ENCODE measurements around the gene TPRG1L. TPM values are rescaled to one million over a fixed set of nuclear protein-coding genes. Genes with fewer than 3 reads are reported as not detected.
A peak's percentile ranks its signal among the peaks of the same experiment; 100 is the strongest.

TPRG1L gene
- total and polyA plus RNA-seq, 10 donors = 19.9 to 45.9 (median 31.5) TPM

DNA sequence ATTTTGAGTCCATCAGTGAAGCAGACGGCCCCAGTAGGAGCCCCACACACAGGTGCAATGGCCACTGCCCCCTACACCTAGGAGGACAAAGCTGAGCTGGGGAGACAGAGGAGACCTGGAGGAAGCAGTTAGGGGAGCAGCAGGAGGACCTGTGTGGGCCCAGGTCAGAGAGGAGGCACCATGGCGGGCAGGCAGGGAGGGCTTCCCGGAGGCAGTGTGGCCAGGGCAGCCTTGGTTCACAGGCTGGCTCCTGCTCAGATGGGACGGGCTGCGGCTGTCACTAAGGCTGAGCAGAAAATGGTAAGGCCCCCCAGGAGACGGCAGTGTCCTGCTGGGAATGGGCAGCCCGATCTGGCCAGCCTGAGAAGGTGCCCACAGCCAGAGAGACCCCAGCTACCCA, 28.9 kb upstream of the TPRG1L start:
- Histone ChIP-seq H3K4me1 (peaks cover 22 to 45% (median 34%) of the 10 kb centered on the region in 6 donors), H3K27me3 (replicated peaks in 1 of 7) (peaks cover 0 to 37% (median 4%) of the 10 kb centered on the region in 7 donors), H3K9me3 (no peaks in the 10 kb centered on the region), H3K27ac (no peak overlapping the region), H3K4me3 (no peak overlapping the region), H3K36me3 (no peaks in the 10 kb centered on the region)
- 88 to 95% (median 93%) methylated on average over 5 to 7 of the region's 7 CpGs for WGBS, 5 donors
- intact Hi-C loops (cut with DNase I; ENCODE audit: low total_unique reads) = no loop called here
- DNase-seq = no peak
- no peak for TF ChIP-seq POLR2AphosphoS5 (IDR thresholded peaks at IDR 0.05)

DNA sequence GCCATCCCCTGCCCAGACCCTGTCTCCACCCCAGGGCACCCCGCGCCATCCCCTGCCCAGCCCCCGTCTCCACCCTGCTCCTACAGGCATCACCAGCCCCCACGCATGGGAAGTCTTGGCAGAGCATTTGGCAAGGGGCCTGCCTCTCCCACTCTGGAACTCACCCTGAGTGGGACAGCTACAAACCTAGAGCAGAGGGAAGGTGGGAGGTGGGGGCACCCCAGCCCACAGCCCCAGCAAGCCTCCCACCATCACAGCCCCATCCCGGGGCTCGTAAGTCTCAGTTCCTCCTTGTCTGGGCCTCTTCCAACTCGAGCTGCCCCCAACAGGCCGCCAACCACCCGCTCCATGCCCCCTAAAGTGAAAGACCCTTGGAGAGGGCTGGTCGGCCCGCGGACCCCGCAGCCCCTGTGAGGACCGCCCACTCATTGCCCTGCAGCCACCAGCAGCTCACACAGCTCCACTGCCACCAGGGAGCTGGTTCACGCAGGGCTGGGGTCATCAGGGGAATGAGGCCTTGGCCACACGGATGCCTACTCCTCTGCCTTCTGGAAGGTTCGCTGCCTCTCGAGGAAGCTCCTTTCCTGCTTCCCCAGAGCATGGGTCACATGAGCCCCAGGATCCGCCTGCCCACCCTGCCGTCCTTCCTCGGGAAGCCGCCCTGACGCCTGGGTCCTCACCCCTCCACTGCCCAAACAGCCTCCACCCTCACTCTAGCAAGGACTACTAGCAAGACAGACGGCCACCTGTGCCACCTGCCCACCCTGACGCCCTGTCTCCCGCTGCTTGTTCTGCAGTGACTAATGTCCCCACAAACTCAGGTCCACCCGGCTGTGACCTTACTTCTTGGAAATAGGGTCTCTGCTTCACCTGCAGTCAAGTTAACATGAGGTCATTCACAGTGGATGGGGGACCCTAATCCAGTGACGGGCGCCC, 27.9 kb upstream of the TPRG1L start:
- intact Hi-C loops (cut with DNase I; ENCODE audit: low total_unique reads) = no loop called here
- TF ChIP-seq, protein P1, sequence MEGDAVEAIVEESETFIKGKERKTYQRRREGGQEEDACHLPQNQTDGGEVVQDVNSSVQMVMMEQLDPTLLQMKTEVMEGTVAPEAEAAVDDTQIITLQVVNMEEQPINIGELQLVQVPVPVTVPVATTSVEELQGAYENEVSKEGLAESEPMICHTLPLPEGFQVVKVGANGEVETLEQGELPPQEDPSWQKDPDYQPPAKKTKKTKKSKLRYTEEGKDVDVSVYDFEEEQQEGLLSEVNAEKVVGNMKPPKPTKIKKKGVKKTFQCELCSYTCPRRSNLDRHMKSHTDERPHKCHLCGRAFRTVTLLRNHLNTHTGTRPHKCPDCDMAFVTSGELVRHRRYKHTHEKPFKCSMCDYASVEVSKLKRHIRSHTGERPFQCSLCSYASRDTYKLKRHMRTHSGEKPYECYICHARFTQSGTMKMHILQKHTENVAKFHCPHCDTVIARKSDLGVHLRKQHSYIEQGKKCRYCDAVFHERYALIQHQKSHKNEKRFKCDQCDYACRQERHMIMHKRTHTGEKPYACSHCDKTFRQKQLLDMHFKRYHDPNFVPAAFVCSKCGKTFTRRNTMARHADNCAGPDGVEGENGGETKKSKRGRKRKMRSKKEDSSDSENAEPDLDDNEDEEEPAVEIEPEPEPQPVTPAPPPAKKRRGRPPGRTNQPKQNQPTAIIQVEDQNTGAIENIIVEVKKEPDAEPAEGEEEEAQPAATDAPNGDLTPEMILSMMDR (IDR thresholded peaks at IDR 0.05 in 8 of 11, conservative IDR thresholded peaks at IDR 0.05 in 3 of 11) = no peak
- TF ChIP-seq POLR2A (IDR thresholded peaks at IDR 0.05) = no peak
- TF ChIP-seq POLR2AphosphoS5 (IDR thresholded peaks at IDR 0.05) = no peak
- Histone ChIP-seq H3K9me3 (no peaks in the 10 kb centered on the region), H3K27me3 (replicated peaks in 1 of 7) (peaks cover 0 to 33% (median 4%) of the 10 kb centered on the region in 7 donors), H3K36me3 (no peaks in the 10 kb centered on the region), H3K4me3 (peak overlapping the region in 1 of 8 donors; percentile 51), H3K27ac (peak overlapping the region in 3 of 8 donors; percentile 13 to 51 (median 38)), H3K4me1 (peaks cover 22 to 43% (median 35%) of the 10 kb centered on the region in 6 donors)
- WGBS, 5 donors = 48 to 62% (median 56%) methylated on average over 25 to 29 of the region's 29 CpGs
- no peak for DNase-seq

DNA sequence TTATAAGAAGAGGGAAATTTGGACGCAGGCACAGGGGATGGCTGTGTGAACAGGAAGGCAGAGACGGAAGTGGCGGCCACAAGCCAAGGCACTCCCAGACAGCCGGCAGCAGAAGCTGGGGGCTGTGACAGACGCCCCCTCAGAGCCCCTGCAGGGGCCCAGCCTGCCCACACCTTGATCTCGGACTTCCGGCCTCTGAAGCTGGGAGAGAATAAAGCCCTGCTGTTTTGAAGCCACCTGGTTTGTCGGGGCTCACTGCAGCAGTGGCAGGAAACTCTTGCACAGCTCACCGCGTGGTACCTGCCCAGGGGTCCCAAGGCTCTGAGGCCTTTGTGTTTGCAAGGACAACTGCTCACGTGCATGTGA, 27.2 kb upstream of the TPRG1L start:
- Histone ChIP-seq H3K27ac (peak overlapping the region in 3 of 8 donors; percentile 3 to 51 (median 38)), H3K27me3 (replicated peaks in 1 of 7) (peaks cover 0 to 33% (median 4%) of the 10 kb centered on the region in 7 donors), H3K4me3 (peak overlapping the region in 4 of 8 donors; percentile 7 to 51 (median 11)), H3K36me3 (no peaks in the 10 kb centered on the region), H3K9me3 (no peaks in the 10 kb centered on the region), H3K4me1 (peaks cover 22 to 47% (median 35%) of the 10 kb centered on the region in 6 donors)
- WGBS, 5 donors = 9 to 20% (median 15%) methylated on average over 10 to 11 of the region's 11 CpGs
- TF ChIP-seq POLR2AphosphoS5 (IDR thresholded peaks at IDR 0.05) (no peak), POLR2A (IDR thresholded peaks at IDR 0.05) (no peak)
- peak; percentile 87 for DNase-seq
- intact Hi-C loops (cut with DNase I; ENCODE audit: low total_unique reads) = no loop called here

DNA sequence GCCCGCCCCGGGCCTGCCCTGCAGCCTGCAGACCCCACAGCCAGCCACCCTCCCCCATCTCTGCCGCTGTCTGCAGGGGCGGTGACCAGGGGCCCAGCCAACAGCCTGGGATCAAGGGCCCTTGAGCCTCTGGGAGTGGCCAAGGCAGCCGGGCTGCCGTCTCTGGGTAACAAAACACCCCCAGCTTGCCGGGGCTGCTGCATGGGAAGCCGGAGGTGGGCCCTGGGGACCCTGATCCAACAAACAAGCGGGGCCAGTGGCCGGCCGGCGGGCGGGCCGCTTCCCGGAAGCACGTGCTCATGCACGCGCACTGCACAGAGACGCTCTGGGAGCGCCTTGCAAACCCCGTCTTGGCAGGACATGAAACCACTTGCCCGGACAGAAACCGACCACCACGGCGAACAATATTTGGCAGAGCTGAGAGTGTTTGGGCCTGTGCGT, 26.7 kb upstream of the TPRG1L start:
- peaks cover 22 to 51% (median 33%) of the 10 kb centered on the region in 6 donors for H3K4me1 ChIP-seq
- 15 to 35% (median 20%) methylated on average over 17 to 26 of the region's 26 CpGs for WGBS, 5 donors
- H3K27ac ChIP-seq = peak overlapping the region in 3 of 8 donors; percentile 3 to 51 (median 17)
- H3K4me3 ChIP-seq = peak overlapping the region in 4 of 8 donors; percentile 7 to 51 (median 16)
- no peaks in the 10 kb centered on the region for H3K36me3 ChIP-seq
- no peak for DNase-seq
- H3K9me3 ChIP-seq = no peaks in the 10 kb centered on the region
- no peak for TF ChIP-seq POLR2AphosphoS5 (IDR thresholded peaks at IDR 0.05)
- TF ChIP-seq POLR2A (IDR thresholded peaks at IDR 0.05) = no peak
- TF ChIP-seq, protein P1 (IDR thresholded peaks at IDR 0.05 in 8 of 11, conservative IDR thresholded peaks at IDR 0.05 in 3 of 11) = no peak
- intact Hi-C loops (cut with DNase I; ENCODE audit: low total_unique reads) = no loop called here
- peaks cover 0 to 33% (median 4%) of the 10 kb centered on the region in 7 donors for H3K27me3 ChIP-seq (replicated peaks in 1 of 7)

Data from spleen (tissue), 11 donors.